LoVo (cell line): ENCODE results near the gene OR8U1.
"Not testable (repeated sequence)": the region's sequence is repeated elsewhere in the genome, so short reads cannot be mapped to it uniquely, and the experiment has no call there.

Source experiments
- DNase-seq: peaks from one replicate; pipeline ENCODE4 v3.0.0-alpha.2; 2016; ENCODE audit warnings: low spot score

The OR8U1 gene

GRCh38 chr11:56375324-56375723 is at the start of gene OR8U1:
Gene OR8U1 (plus strand): TSS chr11:56375624. CDS start chr11:56375624, 0 bp downstream.
- DNase-seq, result no peak

- no peak for DNase-seq
Measured at GRCh38 chr11:56331861-56332491, 43.4 kb upstream of the OR8U1 start.

DNA sequence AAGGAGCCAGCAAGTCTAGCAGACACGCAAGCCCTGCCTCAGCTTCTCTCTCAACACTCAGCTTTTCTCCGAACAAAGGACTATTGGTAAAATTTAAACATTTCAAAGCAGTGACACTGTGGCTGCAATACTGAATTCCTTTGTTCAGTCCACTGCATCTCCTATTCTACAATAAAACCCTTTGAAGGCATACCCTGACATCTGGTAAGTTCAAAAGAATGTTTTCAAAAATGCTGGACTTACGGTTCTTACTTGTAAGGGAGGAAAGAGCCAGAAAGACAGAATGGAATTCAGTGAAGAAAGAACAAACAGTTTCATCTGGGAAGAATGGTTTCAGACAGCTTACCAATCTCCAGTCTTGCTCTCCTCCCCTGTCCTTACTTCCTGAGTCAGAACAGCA is 42.3 kb upstream of the OR8U1 start:
- no peak for DNase-seq

DNA sequence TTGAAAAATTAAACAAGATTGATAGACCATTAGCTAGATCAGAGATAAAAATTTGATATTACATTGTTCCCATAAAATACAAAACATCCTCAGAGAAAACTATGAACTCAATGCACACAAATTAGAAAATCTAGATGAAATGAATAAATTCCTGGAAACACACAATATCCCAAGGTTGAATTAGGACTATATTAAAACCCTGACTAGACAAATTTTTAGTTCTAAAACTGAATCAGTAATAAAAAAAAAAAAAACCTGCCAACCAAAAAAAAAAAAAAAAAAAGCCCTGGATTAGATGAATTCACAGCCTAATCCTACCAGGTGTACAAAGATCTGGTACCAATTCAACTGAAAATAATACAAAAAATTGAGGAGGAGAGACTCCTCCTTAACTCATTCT is 35.1 kb upstream of the OR8U1 start:
- no peak for DNase-seq

- no peak for DNase-seq
Measured at GRCh38 chr11:56345739-56346138, 29.7 kb upstream of the OR8U1 start, which contains the start of gene OR8K1. Gene OR8K1 (plus strand): TSS chr11:56346039. CDS start chr11:56346039, 0 bp downstream.

DNA sequence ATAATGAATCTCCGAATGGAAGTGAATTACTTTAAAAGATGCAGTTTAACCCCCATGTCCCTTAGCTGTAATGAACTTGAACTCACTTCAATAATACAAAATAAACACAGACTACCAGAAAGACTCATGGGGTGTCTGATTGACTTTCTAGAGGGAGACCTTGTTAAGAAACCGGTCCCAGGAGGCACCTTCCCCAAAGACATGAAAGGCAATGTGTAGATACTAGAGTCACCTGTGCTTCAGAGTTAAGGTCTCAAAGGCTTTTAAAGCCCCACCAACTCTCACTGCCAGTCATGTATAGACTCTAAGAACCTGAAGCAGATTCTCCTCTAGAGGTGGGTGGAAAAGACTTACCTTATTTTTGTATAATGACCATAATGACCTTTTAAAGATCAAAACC is 21.4 kb upstream of the OR8U1 start, which contains the start of gene OR8J1:
Gene OR8J1 (plus strand): TSS at position 301 of the 400 bp plus-strand sequence. CDS start 5,956 bp downstream, outside the sequence.
- no peak for DNase-seq

- DNase-seq, result no peak
Measured at GRCh38 chr11:56380120-56380519, 4.7 kb downstream of the OR8U1 start.

DNA sequence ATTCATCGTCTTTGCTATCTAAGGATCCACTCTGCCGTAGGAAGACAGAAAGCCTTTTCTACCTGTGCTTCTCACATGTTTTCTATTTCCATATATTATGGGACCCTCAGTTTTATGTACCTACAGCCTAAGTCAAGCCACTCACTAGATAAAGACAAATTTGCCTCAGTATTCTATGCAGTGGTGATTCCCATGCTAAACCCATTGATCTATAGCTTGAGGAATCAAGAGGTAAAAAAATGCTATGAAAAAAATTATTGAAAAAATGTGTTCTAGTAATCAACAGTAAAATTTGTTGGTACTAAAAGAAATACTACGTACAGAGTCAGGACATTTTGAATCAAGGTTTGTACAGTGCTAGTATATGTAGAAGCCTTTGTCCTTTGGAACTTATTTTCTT is 19.0 kb downstream of the OR8U1 start:
- DNase-seq, result no peak

DNA sequence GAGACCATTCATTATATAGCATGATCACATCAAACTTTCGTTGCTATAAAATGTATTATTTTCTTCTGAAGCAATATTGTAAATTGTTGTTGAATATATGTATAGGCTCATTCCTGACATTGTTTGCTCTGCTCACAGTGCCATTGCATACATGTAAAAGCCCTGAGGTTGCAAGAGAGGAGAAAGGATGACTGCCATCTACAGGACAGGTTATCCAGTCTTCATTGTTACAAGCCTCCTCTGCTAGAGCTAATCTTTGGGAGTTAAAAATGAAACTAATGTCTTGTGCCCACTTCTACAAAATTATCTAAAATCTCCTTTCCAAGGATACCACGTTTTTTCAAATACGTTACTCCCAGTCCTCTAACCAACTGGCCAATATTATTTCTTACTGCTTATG is 20.6 kb downstream of the OR8U1 start:
- DNase-seq, result no peak

DNA sequence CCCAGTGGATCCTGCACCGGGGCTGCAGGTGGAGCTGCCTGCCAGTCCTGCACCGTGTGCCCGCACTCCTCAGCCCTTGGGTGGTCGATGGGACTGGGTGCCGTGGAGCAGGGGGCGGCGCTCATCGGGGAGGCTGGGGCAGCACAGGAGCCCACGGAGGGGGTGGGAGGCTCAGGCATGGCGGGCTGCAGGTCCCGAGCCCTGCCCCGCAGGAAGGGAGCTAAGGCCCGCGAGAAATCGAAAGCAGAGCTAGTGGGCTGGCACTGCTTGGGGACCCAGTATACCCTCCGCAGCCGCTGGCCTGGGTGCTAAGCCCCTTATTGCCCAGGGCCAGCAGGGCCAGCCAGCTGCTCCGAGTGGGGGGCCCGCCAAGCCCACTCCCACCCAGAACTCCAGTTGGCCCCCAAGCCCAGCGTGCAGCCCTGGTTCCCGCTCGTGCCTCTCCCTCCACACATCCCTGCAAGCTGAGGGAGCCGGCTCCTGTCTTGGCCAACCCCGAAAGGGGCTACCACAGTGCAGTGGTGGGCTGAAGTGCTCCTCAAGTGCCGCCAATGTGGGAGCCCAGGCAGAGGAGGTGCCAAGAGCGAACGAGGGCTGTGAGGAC is 26.5 kb downstream of the OR8U1 start:
- not testable (repeated sequence) for DNase-seq

- DNase-seq, result no peak
Measured at GRCh38 chr11:56404393-56404792, 29.0 kb downstream of the OR8U1 start.

DNA sequence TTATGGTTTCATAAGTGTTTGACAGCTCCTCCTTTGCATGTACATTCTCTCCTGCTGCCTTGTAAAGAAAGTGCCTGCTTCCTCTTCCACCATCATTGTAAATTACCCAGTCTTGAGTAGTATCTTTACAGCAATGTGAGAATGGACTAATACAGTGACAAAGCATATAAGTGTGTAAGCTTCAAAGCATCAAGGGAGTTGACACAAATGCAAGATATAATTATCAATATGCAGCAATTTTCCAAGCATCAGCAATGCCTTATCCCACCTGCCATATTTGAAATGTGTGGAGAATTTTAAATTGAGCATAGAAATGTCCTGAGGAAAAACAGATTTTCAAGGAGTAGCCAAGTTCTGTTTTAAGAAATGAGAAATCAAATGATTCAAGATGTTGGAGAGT is 35.4 kb downstream of the OR8U1 start:
- DNase-seq, result no peak

- no peak for DNase-seq
Measured at GRCh38 chr11:56412396-56412795, 37.0 kb downstream of the OR8U1 start, which contains the start of gene OR5AL1. Gene OR5AL1 (plus strand): TSS chr11:56412696.
